Endothelial cell of umbilical vein (primary cell): ENCODE data around the gene ZNF548. TPM values are rescaled to one million over a fixed set of nuclear protein-coding genes. Genes with fewer than 3 reads are reported as not detected.

Source experiments
- BruUV-seq: library from RNA; stranded (reverse); fragments of 400-500 nt; replicated peaks from 2 replicates; lab custom pipeline; 2021; lab: Mats Ljungman, UMichigan
- CTCF ChIA-PET: fragments of 300-600, 350-600 bp; sonication (Branson Sonifier 250); formaldehyde crosslinking; loops from one replicate; lab custom pipeline; 2021; ENCODE audit warnings: antibody characterized with exemption, inconsistent platforms; lab: Charles Lee
- POLR2A ChIA-PET: fragments of 300-600, 350-600 bp; sonication (Branson Sonifier 250); formaldehyde crosslinking; loops from one replicate; lab custom pipeline; 2021; ENCODE audit warnings: antibody characterized with exemption, inconsistent platforms; lab: Charles Lee
- DNase-seq: peaks from one replicate; pipeline ENCODE4 v3.0.0-alpha.2; 2011; ENCODE audit warnings: low read depth, low spot score
- FAIRE-seq: peaks from 2 replicates; lab custom pipeline; 2011; peaks lifted over from hg19 to GRCh38; lab: Jason Lieb, UNC
- H2AFZ ChIP-seq: 2 replicates; pipeline ENCODE4 v1.6.0; 2012; ENCODE audit warnings: low read depth, low read length, control low read depth, inconsistent platforms
- H3K27ac ChIP-seq: 2 replicates; pipeline ENCODE4 v1.5.1; 2011; ENCODE audit warnings: low read depth, mild to moderate bottlenecking, control low read depth, low read length, moderate library complexity; ENCODE audit not compliant: insufficient read depth
- H3K27me3 ChIP-seq, 2 experiments: 2 replicates each; pipeline versions ENCODE4 v1.6.0 to v1.6.1; 2011; ENCODE audit warnings: low read length in 2 of 2, mixed read lengths in 1 of 2; ENCODE audit not compliant: control insufficient read depth in 2 of 2, insufficient read depth in 2 of 2
- H3K36me3 ChIP-seq, 2 experiments: 2 replicates in 1 of 2; 3 replicates in 1 of 2; pipeline ENCODE4 v1.5.1; 2011; ENCODE audit warnings: low read length in 2 of 2, mild to moderate bottlenecking in 1 of 2, moderate library complexity in 1 of 2; ENCODE audit not compliant: control insufficient read depth in 2 of 2, insufficient read depth in 2 of 2; ENCODE audit errors: extremely low read depth in 1 of 2
- H3K4me1 ChIP-seq: 3 replicates; pipeline ENCODE4 v1.5.1; 2011; ENCODE audit warnings: mild to moderate bottlenecking, low read length; ENCODE audit not compliant: control insufficient read depth, insufficient read depth; ENCODE audit errors: extremely low read depth
- H3K4me2 ChIP-seq: 2 replicates; pipeline ENCODE4 v1.6.1; 2011; ENCODE audit warnings: low read length, control low read depth, mixed read lengths; ENCODE audit not compliant: insufficient read depth
- H3K4me3 ChIP-seq, 3 experiments: fragments of 200-600 bp in 1 of 3; sonication (generic), shearing (Covaris generic) in 1 of 3; replicated peaks in 1 of 3; 2 replicates each; pipeline ENCODE4 v1.5.1; 2011 to 2016; ENCODE audit warnings: control low read depth in 3 of 3, low read length in 3 of 3, mild to moderate bottlenecking in 2 of 3, inconsistent platforms in 1 of 3, low read depth in 1 of 3, moderate library complexity in 1 of 3; ENCODE audit not compliant: insufficient read depth in 1 of 3
- H3K79me2 ChIP-seq: 2 replicates; pipeline ENCODE4 v1.6.0; 2012; ENCODE audit warnings: low read length, inconsistent platforms; ENCODE audit not compliant: control insufficient read depth, insufficient read depth
- H3K9ac ChIP-seq: replicated peaks from 2 replicates; pipeline ENCODE3; 2011; ENCODE audit warnings: low read length, control low read depth; ENCODE audit not compliant: insufficient read depth; ENCODE audit errors: extremely low read depth
- H3K9me1 ChIP-seq: replicated peaks from 3 replicates; pipeline ENCODE4 v1.6.0; 2011; ENCODE audit warnings: mild to moderate bottlenecking, low read length; ENCODE audit not compliant: control insufficient read depth, insufficient read depth; ENCODE audit errors: extremely low read depth
- H3K9me3 ChIP-seq: replicated peaks from 2 replicates; pipeline ENCODE4 v1.5.1; 2012; ENCODE audit warnings: low read length, inconsistent platforms; ENCODE audit not compliant: control insufficient read depth, insufficient read depth
- H4K20me1 ChIP-seq: replicated peaks from 2 replicates; pipeline ENCODE3; 2011; ENCODE audit warnings: mild to moderate bottlenecking, low read length; ENCODE audit not compliant: control insufficient read depth, insufficient read depth; ENCODE audit errors: extremely low read depth
- CTCF ChIP-seq, 2 donors: IDR thresholded peaks; 1 replicate in 1 of 2; 2 replicates in 1 of 2; pipeline ENCODE4 v1.5.1; 2011; ENCODE audit warnings: low read length in 2 of 2, mild to moderate bottlenecking in 2 of 2, moderate library complexity in 2 of 2, control low read depth in 1 of 2, inconsistent platforms in 1 of 2, low read depth in 1 of 2; ENCODE audit not compliant: insufficient read depth in 1 of 2; ENCODE audit errors: extremely low read depth in 1 of 2
- EZH2 ChIP-seq: IDR thresholded peaks from 2 replicates; pipeline ENCODE4 v1.6.1; 2012; ENCODE audit warnings: borderline replicate concordance, low read depth, mild to moderate bottlenecking, moderate library complexity, low read length, inconsistent platforms; ENCODE audit not compliant: severe bottlenecking
- FOS ChIP-seq: IDR thresholded peaks from 2 replicates; pipeline ENCODE4 v1.6.1; 2011; ENCODE audit warnings: mild to moderate bottlenecking, low read length, moderate library complexity, borderline replicate concordance; ENCODE audit not compliant: insufficient read depth
- GATA2 ChIP-seq: IDR thresholded peaks from 2 replicates; pipeline ENCODE4 v1.7.0; 2011; ENCODE audit warnings: low read depth, mild to moderate bottlenecking, moderate library complexity, mixed read lengths, low read length; ENCODE audit not compliant: insufficient read length, insufficient read depth
- JUN ChIP-seq: IDR thresholded peaks from 2 replicates; pipeline ENCODE4 v1.6.1; 2011; ENCODE audit warnings: borderline replicate concordance, low read depth; ENCODE audit not compliant: insufficient read length, insufficient read depth
- MAX ChIP-seq: IDR thresholded peaks from 2 replicates; pipeline ENCODE4 v1.6.1; 2011; ENCODE audit not compliant: insufficient read depth, insufficient read length
- MYC ChIP-seq: IDR thresholded peaks from one replicate; pipeline ENCODE4 v1.6.1; 2011; ENCODE audit warnings: mild to moderate bottlenecking, low read depth, low read length
- POLR2A ChIP-seq: IDR thresholded peaks from 2 replicates; pipeline ENCODE4 v1.6.1; 2012; ENCODE audit warnings: low read depth, mild to moderate bottlenecking, control low read depth, low read length
- POLR2AphosphoS5 ChIP-seq: IDR thresholded peaks from 2 replicates; pipeline ENCODE4 v1.6.1; 2012; ENCODE audit warnings: low read depth, mild to moderate bottlenecking, control low read depth, low read length, moderate library complexity; ENCODE audit not compliant: insufficient read depth
- dilution Hi-C: fragments of 300-500 bp; cut with MboI; formaldehyde crosslinking; loops from one replicate; pipeline ENCODE4 v1.15.0; 2019; ENCODE audit warnings: low sequenced_read_pairs; ENCODE audit not compliant: extremely low pct_ligation_motif_present
- intact Hi-C: fragments of 100-400 bp; cut with micrococcal nuclease; formaldehyde crosslinking; loops from one replicate; pipeline ENCODE4 v1.10.0; 2022
- polyA plus RNA-seq, 4 experiments: library from polyadenylated mRNA; depleted of rRNA in 3 of 4; stranded (reverse) in 3 of 4; unstranded in 1 of 4; fragments of >200 nt; gene quantifications; 2 replicates each; pipeline versions ENCODE4 v1.2.1 to v1.2.3, GENCODE V29; 2011 to 2012; ENCODE audit warnings: missing spikeins in 1 of 4
- total RNA-seq: library from RNA; stranded (reverse); gene quantifications from 2 replicates; pipeline ENCODE4 v1.2.3, GENCODE V29; 2021

ZNF548 gene
- total and polyA plus RNA-seq, 2 donors (not counting 3 experiments of a cell fraction or from before 2014, with no cell fraction given) = 7.7 to 8.8 TPM

GRCh38 chr19:57342582-57342981, 47.1 kb upstream of the ZNF548 start:
- Histone ChIP-seq H3K4me3 (no peak overlapping the region), H3K27ac (no peak overlapping the region), H3K36me3 (no peaks in the 10 kb centered on the region), H3K4me1 (no peaks in the 10 kb centered on the region), H2AFZ (no peak overlapping the region), H3K9me3 (no peaks in the 10 kb centered on the region), H3K79me2 (no peaks in the 10 kb centered on the region), H3K4me2 (no peak overlapping the region), H3K9me1 (no peaks in the 10 kb centered on the region), H4K20me1 (no peaks in the 10 kb centered on the region), H3K27me3 (peaks cover 0 to 3% of the 10 kb centered on the region in 2 experiments), H3K9ac (no peak overlapping the region)
- FAIRE-seq = no peak
- no peak for TF ChIP-seq FOS
- no peak for TF ChIP-seq CTCF (IDR thresholded peaks at IDR 0.05; ENCODE audit: extremely low read depth in 1 of 2, insufficient read depth in 1 of 2, low read depth in 1 of 2, low read length in 2 of 2)
- no peak for TF ChIP-seq POLR2A
- no peak for TF ChIP-seq GATA2
- no peak for TF ChIP-seq MAX
- no peak for TF ChIP-seq JUN
- no peak for TF ChIP-seq MYC
- TF ChIP-seq POLR2AphosphoS5 = no peak
- no peak for TF ChIP-seq EZH2
- intact Hi-C loops = no loop called here
- DNase-seq = no peak
- dilution Hi-C loops = no loop called here
- ChIA-PET CTCF (no interaction called here), POLR2A (no interaction called here)
- no TSS peak for BruUV-seq
